NCI-H2107 treated with DMSO at 0.1 percent for 48 hours (cell line): ENCODE results near the gene CACNG3.
"Not testable (repeated sequence)": the region's sequence is repeated elsewhere in the genome, so short reads cannot be mapped to it uniquely, and the experiment has no call there.

ENCODE experiments used
- DNase-seq: peaks from one replicate; lab custom pipeline; 2025; ENCODE audit not compliant: unreplicated experiment; lab: John Stamatoyannopoulos, UW

Gene CACNG3

DNA sequence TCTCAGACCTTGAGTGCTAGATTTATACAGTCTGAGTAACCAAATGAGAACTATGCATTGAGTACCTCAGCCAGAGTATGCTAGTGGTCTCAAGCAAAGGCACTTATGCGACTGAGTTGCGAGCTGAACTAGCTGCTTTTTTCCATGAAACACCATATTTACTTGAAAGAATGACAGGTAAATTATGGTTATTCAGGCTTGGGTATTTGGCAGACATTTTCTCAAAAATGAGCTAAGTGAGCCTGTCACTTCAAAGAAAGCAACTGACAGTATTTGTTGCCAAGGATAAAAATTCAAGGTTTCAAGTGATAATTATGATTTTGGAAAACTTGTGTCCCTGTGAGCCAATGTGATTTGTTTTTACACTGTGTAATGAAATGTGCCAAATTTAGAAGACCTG lies 19.3 kb downstream of the CACNG3 start:
- no peak for DNase-seq

DNA sequence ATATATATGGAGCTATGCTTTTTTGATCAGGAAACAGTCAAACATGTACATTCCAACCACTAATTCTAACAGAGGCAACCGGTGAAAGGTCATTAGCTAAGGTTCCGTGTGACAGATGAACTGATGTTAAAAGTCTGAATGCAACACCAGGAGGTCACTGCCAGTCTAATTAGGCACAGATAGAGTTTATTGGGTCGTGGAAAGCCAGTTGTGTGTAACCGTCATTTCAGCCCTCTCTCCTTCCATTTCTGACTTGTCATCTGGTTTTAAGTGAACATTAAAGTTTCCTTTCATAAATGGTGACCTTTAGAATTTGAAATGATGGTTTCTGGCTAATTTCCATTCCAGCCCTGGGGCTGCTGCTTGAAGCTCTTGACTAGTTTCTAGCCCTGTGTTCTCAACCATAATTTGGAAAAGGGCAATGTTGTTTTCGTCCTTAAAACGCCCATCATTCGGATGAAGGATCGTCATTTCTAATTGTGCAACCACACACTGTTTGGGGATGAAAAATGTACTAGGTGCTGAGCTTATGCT lies 23.9 kb downstream of the CACNG3 start:
- DNase-seq, result no peak

DNA sequence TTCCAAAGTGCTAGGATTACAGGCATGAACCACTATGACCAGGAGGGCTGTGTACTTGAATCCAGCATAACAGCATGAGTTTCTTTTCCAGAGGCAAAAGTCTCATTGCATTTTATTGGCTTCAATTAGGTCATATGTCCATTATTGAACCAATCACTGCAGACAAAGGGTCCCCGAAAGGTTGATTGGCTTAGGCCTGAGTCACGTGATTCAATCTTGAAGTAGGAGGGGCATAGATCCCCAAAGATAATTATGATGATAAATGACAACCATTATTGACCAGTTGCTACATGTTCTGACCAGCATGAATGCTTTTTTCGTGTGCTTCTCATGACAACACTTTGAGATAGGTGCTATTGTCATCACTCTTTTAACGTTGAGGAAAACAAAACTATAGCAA lies 25.3 kb downstream of the CACNG3 start:
- no peak for DNase-seq

DNA sequence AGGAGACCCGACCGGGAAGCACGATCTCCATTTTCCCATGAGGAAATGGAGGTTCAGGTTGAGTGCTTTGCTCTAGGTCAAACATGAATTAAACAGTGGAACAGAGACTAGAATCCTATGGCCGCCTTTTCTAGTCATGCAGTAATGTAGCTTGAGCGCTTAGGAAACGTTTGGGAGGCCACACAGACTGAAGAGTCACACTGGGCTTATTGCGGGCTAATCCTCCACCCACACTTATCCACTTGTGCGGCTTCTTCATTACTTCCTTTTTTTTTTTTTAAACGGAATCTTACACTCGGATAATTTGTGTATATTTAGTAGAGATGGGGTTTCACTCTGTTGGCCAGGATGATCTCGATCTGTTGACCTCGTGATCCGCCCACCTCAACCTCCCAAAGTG lies 26.0 kb downstream of the CACNG3 start:
- DNase-seq, result no peak

DNA sequence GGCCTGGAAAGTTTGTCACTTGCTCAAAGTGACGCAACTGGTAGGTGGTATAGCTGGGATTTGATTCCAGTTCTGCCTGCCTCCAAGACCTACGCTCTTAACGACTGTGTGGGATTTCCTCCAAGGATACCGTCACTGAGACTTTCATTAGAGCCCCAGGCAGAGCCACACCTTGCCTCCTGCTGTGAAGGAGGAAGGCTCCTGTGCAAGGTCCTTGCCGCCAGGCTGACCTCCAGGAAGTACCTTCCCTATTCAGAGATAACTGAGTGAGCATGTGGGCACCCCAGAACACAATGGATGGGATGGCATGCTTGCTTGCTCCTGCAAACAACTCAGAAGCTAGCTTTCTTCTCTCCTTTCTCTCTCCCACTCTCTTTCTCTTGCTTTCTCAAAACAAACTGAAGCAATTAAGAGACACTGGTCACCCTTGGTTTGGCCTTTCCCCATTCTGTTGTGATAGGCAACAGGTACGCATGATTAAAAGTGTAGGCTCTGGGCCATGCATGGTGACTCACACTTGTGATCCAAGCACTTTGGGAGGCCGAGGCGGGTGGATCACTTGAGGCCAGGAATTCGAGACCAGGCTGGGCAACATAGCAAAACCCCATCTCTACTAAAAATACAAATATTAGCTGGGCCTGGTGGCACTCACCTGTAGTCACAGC lies 30.7 kb downstream of the CACNG3 start:
- DNase-seq, result no peak

DNA sequence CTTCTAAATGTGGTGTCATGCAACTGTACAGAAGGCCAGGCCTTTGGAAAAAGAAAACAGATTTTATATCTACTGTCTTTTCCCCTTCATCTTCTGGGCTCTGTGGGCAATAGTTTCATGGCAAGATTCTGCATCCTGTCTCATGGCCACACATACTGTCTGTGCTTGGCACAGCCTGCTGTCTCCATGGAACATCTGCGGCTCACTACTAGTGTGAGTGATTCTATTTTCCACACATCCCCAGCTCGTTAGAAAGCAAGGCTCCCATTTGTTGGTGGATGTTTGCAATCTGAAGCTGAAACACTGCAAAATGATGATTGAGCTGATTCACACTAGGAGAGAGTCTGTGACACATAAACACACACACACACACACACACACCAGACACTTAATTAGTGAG lies 32.4 kb downstream of the CACNG3 start:
- no peak for DNase-seq

DNA sequence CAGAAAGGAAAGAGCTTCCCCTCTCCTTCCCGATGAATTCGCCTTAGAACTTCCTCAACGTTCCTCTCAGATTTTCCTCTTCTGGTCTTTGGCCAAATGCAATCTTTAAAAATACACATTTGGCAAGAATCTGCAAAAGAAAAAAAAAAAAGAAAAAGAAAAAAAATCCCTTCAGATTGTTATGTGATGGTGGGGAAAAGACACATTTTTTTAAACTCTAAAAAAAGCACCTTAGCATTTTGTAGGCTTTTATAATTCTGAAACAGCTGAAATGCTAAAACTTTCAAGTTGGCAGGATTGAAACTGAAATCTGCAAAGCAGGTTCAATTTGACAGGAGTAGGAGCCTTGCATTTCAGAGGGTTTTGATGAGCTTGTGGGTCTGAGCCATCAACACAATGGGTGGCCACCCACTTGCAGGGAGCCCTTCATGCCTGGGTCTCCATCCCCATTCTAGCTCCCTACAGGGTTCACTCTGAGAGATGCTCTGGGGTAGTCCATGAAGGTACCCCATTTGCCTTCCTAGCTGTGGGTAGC lies 33.1 kb downstream of the CACNG3 start:
- DNase-seq, result no peak

DNA sequence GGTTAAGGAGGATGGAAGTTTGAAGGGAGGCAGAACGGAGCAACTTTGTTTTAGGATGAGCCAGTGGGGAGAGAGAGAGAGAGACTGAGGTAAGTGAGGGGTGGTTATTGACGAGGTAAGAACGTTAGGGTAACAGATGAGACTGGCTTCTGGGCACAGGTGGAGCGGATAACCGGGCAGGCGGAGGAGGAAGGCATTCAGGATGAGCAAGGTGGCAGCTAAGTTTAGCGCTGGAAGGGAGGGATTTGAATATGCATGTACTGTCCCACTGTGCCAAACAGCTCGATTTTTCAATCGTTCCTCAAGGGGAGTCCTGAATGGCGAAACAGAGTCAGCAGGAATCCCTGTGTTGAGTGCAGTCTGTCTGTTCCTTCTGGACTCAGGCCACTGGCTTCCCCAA lies 35.8 kb downstream of the CACNG3 start:
- peak; percentile 4 for DNase-seq

DNA sequence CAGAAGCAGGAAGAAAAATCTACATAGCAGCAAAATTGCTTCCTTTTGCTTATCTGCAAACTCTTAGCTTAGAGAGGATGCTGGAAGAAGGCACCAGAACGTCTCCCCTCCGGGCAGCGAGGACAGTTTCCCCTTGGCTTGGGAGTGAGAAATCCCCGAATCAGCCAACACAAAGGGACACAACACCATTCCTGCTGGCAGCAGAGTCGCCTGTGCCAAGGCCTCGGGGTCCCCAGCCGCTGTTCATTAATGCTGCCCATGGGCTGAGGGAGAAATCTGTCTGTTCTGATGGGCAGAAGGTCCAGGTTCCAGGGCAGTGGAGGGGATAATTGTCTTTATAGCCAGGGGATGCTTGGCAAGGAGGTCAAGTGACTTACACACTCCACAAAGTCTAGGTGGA lies 38.0 kb downstream of the CACNG3 start:
- no peak for DNase-seq

DNA sequence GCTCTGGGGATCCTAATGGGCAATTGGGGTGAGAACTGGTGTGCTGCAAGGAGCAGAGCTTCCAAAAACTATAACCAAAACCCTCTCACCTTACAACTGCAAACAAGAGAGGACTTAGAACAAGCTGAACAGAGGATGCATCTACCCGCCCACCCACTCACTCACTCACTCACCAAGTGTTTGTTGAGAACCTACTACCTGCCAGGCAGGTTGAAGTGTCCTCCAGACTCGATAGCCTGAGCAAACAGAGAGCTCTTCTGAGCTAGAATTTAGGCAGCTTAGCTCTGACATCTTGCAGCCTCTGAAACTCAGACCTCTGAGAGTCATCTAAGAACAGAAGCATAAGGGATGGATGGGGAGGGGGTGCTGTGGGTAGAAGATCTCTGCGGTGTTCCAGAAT lies 41.2 kb downstream of the CACNG3 start:
- no peak for DNase-seq

DNA sequence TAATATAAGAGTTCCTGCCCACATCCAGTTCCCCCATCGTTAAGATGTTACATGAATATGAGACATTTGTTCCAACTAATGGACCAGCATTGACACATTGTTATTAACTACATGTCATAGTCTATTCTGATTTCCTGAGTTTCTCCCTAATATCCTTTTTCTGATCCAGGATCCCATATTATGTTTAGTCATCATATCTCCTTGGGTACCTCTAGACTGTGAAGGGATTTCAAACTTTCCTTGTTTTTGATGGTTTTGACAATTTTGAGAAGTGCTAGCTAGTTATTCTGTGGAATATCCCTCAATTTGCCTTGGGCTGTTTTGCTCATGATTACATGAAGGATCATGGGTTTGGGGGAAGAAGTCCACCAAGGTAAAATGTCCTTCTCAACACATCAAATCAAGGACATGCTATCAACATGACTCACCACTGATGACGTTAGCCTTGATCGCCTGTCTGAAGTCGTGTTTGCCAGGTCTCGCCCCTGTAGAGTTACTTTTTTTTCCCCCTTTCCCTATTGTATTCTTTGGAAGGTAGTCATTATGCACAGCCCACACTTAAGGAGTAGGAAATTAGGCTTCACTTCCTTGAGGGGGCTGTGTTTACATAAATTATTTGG lies 42.5 kb downstream of the CACNG3 start:
- DNase-seq, result no peak

DNA sequence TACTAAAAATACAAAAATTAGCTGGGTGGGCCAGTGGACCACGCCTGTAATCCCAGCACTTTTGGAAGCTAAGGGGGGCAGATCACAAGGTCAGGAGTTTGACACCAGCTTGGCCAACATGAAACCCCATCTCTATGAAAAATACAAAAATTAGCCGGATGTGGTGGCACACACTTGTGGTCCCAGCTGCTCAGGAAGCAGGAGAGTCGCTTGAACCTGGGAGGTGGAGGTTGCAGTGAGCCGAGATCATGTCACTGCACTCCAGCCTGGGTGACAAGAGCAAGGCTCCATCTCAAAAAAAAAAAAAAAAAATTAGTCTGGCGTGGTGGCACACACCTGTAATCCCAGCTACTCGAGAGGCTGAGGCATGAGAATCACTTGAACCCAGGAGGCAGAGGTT lies 44.6 kb downstream of the CACNG3 start:
- not testable (repeated sequence) for DNase-seq

DNA sequence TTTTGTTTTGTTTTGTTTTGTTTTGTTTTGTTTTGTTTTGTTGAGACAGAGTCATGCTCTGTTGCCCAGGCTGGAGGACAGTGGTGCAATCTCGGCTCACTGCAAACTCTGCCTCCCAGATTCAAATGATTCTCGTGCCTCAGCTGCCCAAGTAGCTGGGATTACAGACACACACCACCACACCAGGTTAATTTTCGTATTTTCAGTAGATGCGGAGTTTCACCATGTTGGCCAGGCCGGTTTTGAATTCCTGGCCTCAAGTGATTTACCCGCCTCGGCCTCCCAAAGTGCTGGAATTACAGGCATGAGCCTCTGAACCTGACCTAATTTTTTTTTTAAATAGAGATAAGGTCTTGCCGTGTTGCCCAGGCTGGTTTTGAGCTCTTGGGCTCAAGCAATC lies 46.5 kb downstream of the CACNG3 start:
- DNase-seq, result no peak

DNA sequence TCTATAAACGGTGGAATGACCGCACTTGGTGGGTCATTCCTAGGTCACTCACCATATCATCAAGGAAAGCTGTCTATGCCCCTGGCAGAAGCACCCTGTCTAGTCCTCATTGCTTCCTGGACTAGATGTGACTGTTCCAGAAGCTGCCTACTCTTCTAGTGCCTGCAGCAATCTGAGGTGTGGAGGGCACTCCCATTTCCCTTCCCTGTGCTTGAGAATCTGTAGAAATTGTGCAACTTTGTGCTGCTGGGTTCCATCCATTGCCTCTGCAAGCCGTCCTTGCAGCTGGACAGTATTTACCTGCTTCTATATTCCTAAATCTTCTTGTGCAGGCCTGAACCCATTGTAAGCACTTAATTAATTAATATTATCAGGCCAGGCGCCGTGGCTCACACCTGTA lies 52.1 kb downstream of the CACNG3 start:
- no peak for DNase-seq

DNA sequence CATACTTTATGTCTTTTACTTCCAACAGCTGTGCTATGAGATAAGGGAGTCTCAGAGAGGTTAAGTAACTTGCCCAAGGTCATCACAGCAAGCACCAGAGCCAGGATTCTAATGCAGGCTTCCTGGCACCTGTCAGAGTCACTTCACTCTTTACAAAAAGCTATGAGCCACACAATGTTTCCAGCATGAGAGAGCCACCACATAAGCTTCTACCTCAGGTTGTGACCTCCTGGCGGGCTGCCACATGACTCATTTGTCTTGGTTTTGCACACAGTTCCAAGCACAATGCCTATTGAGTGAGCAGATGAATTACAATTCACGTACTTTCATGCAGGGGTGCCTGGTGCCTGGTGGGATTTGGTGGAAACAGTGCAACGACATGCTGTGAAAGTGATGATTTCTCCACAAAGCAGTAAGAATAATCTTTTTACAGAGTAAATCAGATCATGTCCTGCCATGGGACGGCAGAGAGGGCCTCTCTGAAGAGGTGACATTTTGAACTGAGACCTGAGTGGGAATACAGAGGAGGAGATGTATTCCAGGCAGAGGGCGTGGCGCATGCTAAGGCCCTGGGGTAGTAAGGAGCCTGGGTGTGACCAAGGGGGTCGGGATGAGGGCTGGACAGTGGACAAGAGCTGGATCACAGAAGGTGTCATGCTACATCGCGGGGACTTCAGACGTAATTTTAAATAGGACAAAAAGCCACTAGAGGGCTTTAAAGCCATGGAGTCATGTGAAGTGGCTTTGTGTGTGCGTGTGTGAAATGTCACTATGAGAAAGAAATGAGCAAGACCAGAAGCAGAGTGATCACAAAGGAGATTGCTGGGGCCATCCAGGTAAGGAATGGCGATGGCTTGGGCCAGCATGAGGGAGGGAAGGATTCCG lies 53.4 kb downstream of the CACNG3 start:
- DNase-seq, result no peak

DNA sequence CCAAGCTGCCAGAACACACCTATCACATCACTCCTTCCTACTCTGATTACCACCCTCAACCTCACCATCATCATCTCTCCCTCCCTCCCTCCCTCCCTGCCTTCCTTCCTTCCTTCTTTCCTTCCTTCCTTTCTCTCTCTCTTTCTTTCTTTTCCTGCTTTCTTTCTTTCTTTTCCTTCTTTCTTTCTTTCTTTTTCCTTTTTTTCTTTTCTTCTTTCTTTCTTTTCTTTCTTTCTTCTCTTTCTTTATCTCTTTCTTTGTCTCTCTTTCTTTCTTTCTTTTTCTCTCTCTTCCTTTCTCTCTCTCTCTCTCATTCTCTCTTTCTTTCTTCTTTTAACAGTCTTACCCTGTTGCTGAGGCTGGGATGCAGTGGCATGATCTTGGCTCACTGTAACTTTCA lies 59.2 kb downstream of the CACNG3 start:
- no peak for DNase-seq

DNA sequence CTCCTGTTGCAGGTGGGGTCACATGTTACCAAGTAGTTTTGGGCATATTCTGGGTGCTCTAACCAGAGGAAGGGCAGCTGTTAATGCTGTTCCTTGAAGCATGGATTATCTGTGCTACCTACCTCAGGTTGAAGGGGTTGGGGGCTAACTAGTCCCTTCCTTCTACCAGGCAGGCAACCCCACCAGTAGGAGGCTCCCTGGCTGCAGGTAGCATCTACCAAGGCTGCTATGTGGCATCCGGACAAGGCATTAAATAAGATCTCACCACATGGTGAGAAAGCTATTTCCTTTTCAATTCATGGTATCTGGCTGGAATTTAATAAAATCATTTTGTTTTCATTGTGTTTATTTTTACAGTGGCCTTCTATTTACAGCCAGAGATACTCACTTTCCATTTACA lies 62.5 kb downstream of the CACNG3 start:
- no peak for DNase-seq

DNA sequence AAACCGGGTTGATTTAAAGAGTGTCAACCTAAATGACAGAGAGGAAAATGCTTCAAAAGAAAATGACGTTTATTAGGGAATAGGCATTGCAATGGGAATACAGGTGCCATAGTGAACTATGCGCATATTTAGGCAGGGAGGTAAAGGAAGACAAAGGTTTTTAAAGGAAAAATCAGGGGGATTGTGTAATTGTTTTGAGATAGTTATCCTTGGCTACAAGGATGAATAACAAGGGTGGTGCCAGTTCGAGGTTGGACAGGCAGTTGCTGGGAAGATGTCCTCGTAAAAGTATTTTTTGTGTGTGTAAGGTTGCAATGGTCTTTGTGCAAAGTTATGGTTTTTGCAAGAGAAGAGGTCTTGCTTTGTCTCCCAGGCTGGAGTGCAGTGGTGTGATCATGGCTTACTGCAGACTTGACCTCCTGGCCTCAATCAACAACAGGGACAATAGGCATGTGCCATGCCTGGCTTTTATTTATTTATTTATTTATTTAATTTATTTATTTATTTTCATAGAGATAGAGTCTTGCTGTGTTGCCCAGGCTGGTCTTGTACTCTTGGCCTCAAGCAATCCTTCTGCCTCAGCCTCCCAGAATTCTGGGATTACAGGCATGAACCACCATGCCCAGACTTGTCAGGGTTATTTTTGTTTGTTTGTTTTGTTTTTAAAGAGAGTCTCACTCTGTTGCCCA lies 63.1 kb downstream of the CACNG3 start:
- DNase-seq, result no peak

DNA sequence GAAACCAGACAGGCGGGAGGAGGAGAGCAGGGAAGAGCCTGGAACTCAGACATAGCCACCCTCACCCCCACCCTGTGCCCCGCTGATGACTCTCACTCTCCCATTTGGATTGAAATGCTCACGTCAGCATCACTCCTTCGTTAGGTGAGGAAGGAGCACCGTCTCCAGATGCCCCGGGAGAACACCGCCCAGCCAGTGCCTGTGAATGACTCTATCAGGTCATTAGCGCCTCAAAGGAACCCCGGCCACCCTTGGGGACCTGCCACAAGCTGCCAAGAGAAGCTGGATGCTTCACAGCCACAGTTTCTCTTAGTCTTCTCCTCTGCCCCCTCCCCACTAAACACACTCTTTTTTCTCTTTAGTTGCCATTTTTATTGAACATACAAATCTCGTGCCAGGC lies 66.0 kb downstream of the CACNG3 start:
- no peak for DNase-seq

DNA sequence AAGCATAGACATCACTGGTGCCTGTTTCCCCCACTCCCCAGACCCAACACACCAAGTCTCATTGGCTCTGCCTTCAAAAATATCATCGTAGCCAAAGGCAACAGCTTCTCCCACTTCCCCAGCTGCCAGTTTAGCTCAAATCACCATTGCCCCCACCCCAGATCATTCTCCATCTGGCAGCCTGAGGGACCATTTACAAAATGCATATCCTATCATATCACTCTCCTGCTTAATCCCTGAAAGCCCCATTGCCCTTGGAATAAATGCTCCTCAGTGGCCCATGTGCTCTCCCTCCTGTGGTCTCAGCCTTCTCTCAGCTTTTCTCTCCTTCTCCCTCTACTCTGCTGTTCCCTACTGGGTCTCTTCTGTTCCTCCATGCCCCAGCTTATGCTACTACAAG lies 68.3 kb downstream of the CACNG3 start:
- DNase-seq, result no peak

DNA sequence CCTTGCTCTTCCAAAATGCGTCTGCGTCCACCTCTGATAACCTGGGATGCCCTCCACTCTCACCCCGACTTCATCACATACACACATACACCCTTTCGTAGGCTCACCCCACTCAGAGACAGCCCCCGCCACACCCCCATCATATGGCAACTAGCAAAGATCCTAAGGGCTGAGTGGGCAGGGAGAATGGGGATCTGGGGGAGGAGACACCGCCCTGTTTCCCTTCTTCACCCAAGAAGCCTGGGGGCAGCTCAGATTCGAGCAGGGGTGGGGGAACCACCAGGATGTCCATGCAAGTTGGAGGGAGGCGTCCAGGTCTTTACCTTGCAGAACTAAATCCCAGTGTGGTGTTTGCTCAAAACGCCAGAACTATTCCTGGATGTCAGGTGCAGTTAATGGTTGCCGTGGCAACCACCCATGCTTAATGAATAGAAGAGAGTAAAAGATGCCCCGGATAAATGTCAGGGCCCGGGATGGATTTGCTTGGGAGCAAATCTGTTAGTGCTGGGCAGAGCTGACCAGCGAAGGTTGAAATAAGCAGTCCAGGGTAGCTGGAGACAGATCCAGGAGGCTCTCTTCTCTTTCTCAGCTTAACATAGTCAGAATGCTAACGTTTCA lies 72.8 kb downstream of the CACNG3 start:
- no peak for DNase-seq
